ENCODE data around the gene ZNF365.
"Not testable (repeated sequence)": the region's sequence is repeated elsewhere in the genome, so short reads cannot be mapped to it uniquely, and the experiment has no call there.

The ZNF365 gene

GRCh38 chr10:62396864-62397263 is 22.7 kb downstream of the ZNF365 start:
- Histone ChIP-seq H2AFZ (ENCODE audit: low read length) (no peak overlapping the region), H3K9me3 (replicated peaks; ENCODE audit: insufficient read depth, low read length) (no peaks in the 10 kb centered on the region), H3K4me3 (ENCODE audit: low read length) (no peak overlapping the region), H3K79me2 (ENCODE audit: low read length) (no peaks in the 10 kb centered on the region), H3F3A (ENCODE audit: insufficient read depth, low read length) (no peaks in the 10 kb centered on the region), H3K27ac (ENCODE audit: low read length) (no peak overlapping the region), H3K4me1 (ENCODE audit: low read length) (no peaks in the 10 kb centered on the region), H3K27me3 (replicated peaks; ENCODE audit: insufficient read depth, low read length) (no peaks in the 10 kb centered on the region), H3K9me2 (replicated peaks; ENCODE audit: insufficient read depth, low read length) (no peaks in the 10 kb centered on the region), H3K4me2 (ENCODE audit: low read depth, low read length) (no peak overlapping the region), H3K9ac (ENCODE audit: low read length) (no peak overlapping the region), H4K20me1 (ENCODE audit: insufficient read depth, low read length) (no peaks in the 10 kb centered on the region), H3K36me3 (replicated peaks; ENCODE audit: insufficient read depth, low read length) (no peaks in the 10 kb centered on the region)
- no peak for DNase-seq
- TF ChIP-seq EZH2phosphoT487 (IDR thresholded peaks at IDR 0.05; ENCODE audit: low read length): no peak
- TF ChIP-seq CTCF (IDR thresholded peaks at IDR 0.05; ENCODE audit: low read length): no peak
- TF ChIP-seq EZH2 (optimal IDR thresholded peaks at IDR 0.05; ENCODE audit: low read depth, low read length): no peak

- TF ChIP-seq EZH2phosphoT487 (IDR thresholded peaks at IDR 0.05; ENCODE audit: low read length) (no peak), CTCF (IDR thresholded peaks at IDR 0.05; ENCODE audit: low read length) (no peak), EZH2 (optimal IDR thresholded peaks at IDR 0.05; ENCODE audit: low read depth, low read length) (no peak)
- no peaks in the 10 kb centered on the region for H3K36me3 ChIP-seq (replicated peaks; ENCODE audit: insufficient read depth, low read length)
- H3K9me2 ChIP-seq (replicated peaks; ENCODE audit: insufficient read depth, low read length): no peaks in the 10 kb centered on the region
- H3K4me1 ChIP-seq (ENCODE audit: low read length): no peaks in the 10 kb centered on the region
- no peak overlapping the region for H3K4me2 ChIP-seq (ENCODE audit: low read depth, low read length)
- no peak overlapping the region for H2AFZ ChIP-seq (ENCODE audit: low read length)
- no peak overlapping the region for H3K9ac ChIP-seq (ENCODE audit: low read length)
- no peak overlapping the region for H3K27ac ChIP-seq (ENCODE audit: low read length)
- H3K27me3 ChIP-seq (replicated peaks; ENCODE audit: insufficient read depth, low read length): no peaks in the 10 kb centered on the region
- no peaks in the 10 kb centered on the region for H3K9me3 ChIP-seq (replicated peaks; ENCODE audit: insufficient read depth, low read length)
- no peaks in the 10 kb centered on the region for H3K79me2 ChIP-seq (ENCODE audit: low read length)
- H3F3A ChIP-seq (ENCODE audit: insufficient read depth, low read length): no peaks in the 10 kb centered on the region
- no peaks in the 10 kb centered on the region for H4K20me1 ChIP-seq (ENCODE audit: insufficient read depth, low read length)
- H3K4me3 ChIP-seq (ENCODE audit: low read length): no peak overlapping the region
- no peak for DNase-seq
These were observed 25.0 kb downstream of the ZNF365 start for GRCh38 chr10:62399211-62399610.

GRCh38 chr10:62402508-62402907 is 28.3 kb downstream of the ZNF365 start:
- no peaks in the 10 kb centered on the region for H3K9me3 ChIP-seq (replicated peaks; ENCODE audit: insufficient read depth, low read length)
- H3K27me3 ChIP-seq (replicated peaks; ENCODE audit: insufficient read depth, low read length): no peaks in the 10 kb centered on the region
- no peak overlapping the region for H3K9ac ChIP-seq (ENCODE audit: low read length)
- H3K4me2 ChIP-seq (ENCODE audit: low read depth, low read length): no peak overlapping the region
- H3K4me1 ChIP-seq (ENCODE audit: low read length): no peaks in the 10 kb centered on the region
- H4K20me1 ChIP-seq (ENCODE audit: insufficient read depth, low read length): no peaks in the 10 kb centered on the region
- no peak for TF ChIP-seq EZH2 (optimal IDR thresholded peaks at IDR 0.05; ENCODE audit: low read depth, low read length)
- TF ChIP-seq EZH2phosphoT487 (IDR thresholded peaks at IDR 0.05; ENCODE audit: low read length): no peak
- TF ChIP-seq CTCF (IDR thresholded peaks at IDR 0.05; ENCODE audit: low read length): no peak
- no peak overlapping the region for H2AFZ ChIP-seq (ENCODE audit: low read length)
- no peaks in the 10 kb centered on the region for H3K79me2 ChIP-seq (ENCODE audit: low read length)
- H3K36me3 ChIP-seq (replicated peaks; ENCODE audit: insufficient read depth, low read length): no peaks in the 10 kb centered on the region
- no peak overlapping the region for H3K27ac ChIP-seq (ENCODE audit: low read length)
- H3F3A ChIP-seq (ENCODE audit: insufficient read depth, low read length): no peaks in the 10 kb centered on the region
- DNase-seq: no peak
- no peak overlapping the region for H3K4me3 ChIP-seq (ENCODE audit: low read length)
- H3K9me2 ChIP-seq (replicated peaks; ENCODE audit: insufficient read depth, low read length): no peaks in the 10 kb centered on the region

DNA sequence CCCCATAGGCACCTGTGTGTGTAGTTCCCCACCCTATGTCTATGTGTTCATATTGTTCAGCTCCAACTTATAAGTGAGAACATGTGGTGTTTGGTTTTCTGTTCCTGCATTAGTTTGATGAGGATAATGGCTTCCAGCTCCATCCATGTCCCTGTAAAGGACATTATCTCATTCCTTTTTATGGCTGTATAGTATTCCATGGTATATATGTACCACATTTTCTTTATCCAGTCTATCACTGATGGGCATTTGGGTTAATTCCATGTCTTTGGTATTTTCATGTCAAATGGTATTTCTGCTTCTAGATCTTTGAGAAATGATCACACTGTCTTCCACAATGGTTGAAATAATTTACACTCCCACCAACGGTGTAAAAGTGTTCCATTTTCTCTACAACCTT is 36.4 kb downstream of the ZNF365 start:
- H2AFZ ChIP-seq (ENCODE audit: low read length); H3K27me3 ChIP-seq (replicated peaks; ENCODE audit: insufficient read depth, low read length); H3K9me2 ChIP-seq (replicated peaks; ENCODE audit: insufficient read depth, low read length); H3K4me1 ChIP-seq (ENCODE audit: low read length); DNase-seq; H3K79me2 ChIP-seq (ENCODE audit: low read length); H3F3A ChIP-seq (ENCODE audit: insufficient read depth, low read length); H3K9ac ChIP-seq (ENCODE audit: low read length); H3K36me3 ChIP-seq (replicated peaks; ENCODE audit: insufficient read depth, low read length); H3K9me3 ChIP-seq (replicated peaks; ENCODE audit: insufficient read depth, low read length); H3K27ac ChIP-seq (ENCODE audit: low read length); H4K20me1 ChIP-seq (ENCODE audit: insufficient read depth, low read length); H3K4me3 ChIP-seq (ENCODE audit: low read length); H3K4me2 ChIP-seq (ENCODE audit: low read depth, low read length): not testable (repeated sequence)

- not testable (repeated sequence) for H3K9me2 ChIP-seq (replicated peaks; ENCODE audit: insufficient read depth, low read length); H3K4me2 ChIP-seq (ENCODE audit: low read depth, low read length); H3F3A ChIP-seq (ENCODE audit: insufficient read depth, low read length); H3K79me2 ChIP-seq (ENCODE audit: low read length); H3K36me3 ChIP-seq (replicated peaks; ENCODE audit: insufficient read depth, low read length); H3K27ac ChIP-seq (ENCODE audit: low read length); H3K4me1 ChIP-seq (ENCODE audit: low read length); H4K20me1 ChIP-seq (ENCODE audit: insufficient read depth, low read length); H3K4me3 ChIP-seq (ENCODE audit: low read length); DNase-seq; H3K9ac ChIP-seq (ENCODE audit: low read length); H3K27me3 ChIP-seq (replicated peaks; ENCODE audit: insufficient read depth, low read length); H3K9me3 ChIP-seq (replicated peaks; ENCODE audit: insufficient read depth, low read length); H2AFZ ChIP-seq (ENCODE audit: low read length)
These were observed 36.8 kb downstream of the ZNF365 start for GRCh38 chr10:62410934-62411333.

Measured in MM.1S (cell line).